ENCODE data around the gene GIMAP5. TPM values are rescaled to one million over a fixed set of nuclear protein-coding genes. Genes with fewer than 3 reads are reported as not detected.

The GIMAP5 gene
- total and polyA plus RNA-seq, 10 of the 15 experiments (the other 5 are each of a cell fraction or from before 2014, with no cell fraction given) = 3.7 to 9.1 (median 6.7) TPM

DNA sequence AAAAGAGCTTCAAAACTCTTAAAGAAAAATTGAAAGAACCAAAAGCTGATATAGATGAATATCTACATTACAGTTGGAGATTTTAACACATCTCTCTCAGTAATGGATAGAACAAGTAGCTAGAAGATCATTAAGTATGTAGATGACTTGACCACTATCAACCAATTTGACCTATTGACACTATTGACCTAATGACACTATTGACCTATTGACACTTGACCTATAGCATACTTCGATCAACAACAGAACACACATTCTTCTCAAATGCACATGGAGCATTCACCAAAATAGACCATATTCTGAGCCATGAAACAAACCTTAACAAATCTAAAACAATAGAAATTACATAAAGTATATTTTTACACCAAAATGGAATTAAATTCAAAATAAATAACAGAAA is 22.3 kb downstream of the GIMAP5 start:
- no peaks in the 10 kb centered on the region for H4K20me1 ChIP-seq (ENCODE audit: control insufficient read depth, insufficient read depth)
- no peak overlapping the region for H3K9ac ChIP-seq (ENCODE audit: control insufficient read depth, insufficient read depth, low read length)
- 41% methylated on average over 1 of the region's 1 CpG for WGBS (ENCODE audit: insufficient coverage, insufficient replicate concordance, low lambda C conversion rate, missing lambda C conversion rate)
- RAD21 ChIA-PET (ENCODE audit: unreplicated experiment) = interaction anchor here (0.8 to 1.8 kb wide), 3 partner anchors 128 to 311 kb away, joined by 3 to 11 read pairs (median 3); partner anchors contain the start of gene GIMAP6
- CTCF ChIA-PET = interaction anchor here (0.6 to 2.3 kb wide), 11 partner anchors 13 to 472 kb away, joined by 3 to 19 read pairs (median 3); partner anchors contain the start of genes GIMAP6, GIMAP8 and NOS3
- FAIRE-seq (no peak), ATAC-seq (no peak), DNase-seq (ENCODE audit: low read depth, low spot score) (no peak)
- H3K27ac ChIP-seq (ENCODE audit: control insufficient read depth, insufficient read depth) = no peak overlapping the region
- no peaks in the 10 kb centered on the region for H3K36me3 ChIP-seq (ENCODE audit: control insufficient read depth in 2 of 2, insufficient read depth in 2 of 2, low read length in 1 of 2)
- BruUV-seq (replicated peaks) = no TSS peak
- no peaks in the 10 kb centered on the region for H3K27me3 ChIP-seq (replicated peaks in 1 of 2; ENCODE audit: control insufficient read depth in 2 of 2, insufficient read depth in 2 of 2, low read length in 1 of 2)
- no peak overlapping the region for H3K4me3 ChIP-seq
- in situ Hi-C loops (cut with MboI) (no loop called here), intact Hi-C loops (cut with micrococcal nuclease; ENCODE audit: unreplicated experiment) (no loop called here)
- POLR2A ChIA-PET = interaction anchor here (1.2 kb wide), 1 partner anchor 309 kb away, joined by 4 read pairs; the partner anchor contains the start of gene GIMAP8
- SMC1A ChIA-PET (ENCODE audit: uncharacterized antibody, unreplicated experiment) = interaction anchor here (0.8 to 1.4 kb wide), 5 partner anchors 309 to 474 kb away, joined by 3 to 10 read pairs (median 3); partner anchors contain the start of gene GIMAP8
- peaks cover 16% of the 10 kb centered on the region for H3K4me1 ChIP-seq (ENCODE audit: control insufficient read depth, insufficient read depth, low read length)
- H2AFZ ChIP-seq (ENCODE audit: control insufficient read depth, low read depth, low read length) = no peak overlapping the region
- no peaks in the 10 kb centered on the region for H3K9me3 ChIP-seq (replicated peaks; ENCODE audit: control insufficient read depth, insufficient read depth, low read length)
- H3K79me2 ChIP-seq (ENCODE audit: control insufficient read depth, insufficient read depth, low read length) = no peaks in the 10 kb centered on the region
- TF ChIP-seq TARDBP (IDR thresholded peaks at IDR 0.05; ENCODE audit: borderline replicate concordance) = no peak
- TF ChIP-seq, protein P1, sequence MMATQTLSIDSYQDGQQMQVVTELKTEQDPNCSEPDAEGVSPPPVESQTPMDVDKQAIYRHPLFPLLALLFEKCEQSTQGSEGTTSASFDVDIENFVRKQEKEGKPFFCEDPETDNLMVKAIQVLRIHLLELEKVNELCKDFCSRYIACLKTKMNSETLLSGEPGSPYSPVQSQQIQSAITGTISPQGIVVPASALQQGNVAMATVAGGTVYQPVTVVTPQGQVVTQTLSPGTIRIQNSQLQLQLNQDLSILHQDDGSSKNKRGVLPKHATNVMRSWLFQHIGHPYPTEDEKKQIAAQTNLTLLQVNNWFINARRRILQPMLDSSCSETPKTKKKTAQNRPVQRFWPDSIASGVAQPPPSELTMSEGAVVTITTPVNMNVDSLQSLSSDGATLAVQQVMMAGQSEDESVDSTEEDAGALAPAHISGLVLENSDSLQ (IDR thresholded peaks at IDR 0.05) = no peak
- TF ChIP-seq, protein P2, sequence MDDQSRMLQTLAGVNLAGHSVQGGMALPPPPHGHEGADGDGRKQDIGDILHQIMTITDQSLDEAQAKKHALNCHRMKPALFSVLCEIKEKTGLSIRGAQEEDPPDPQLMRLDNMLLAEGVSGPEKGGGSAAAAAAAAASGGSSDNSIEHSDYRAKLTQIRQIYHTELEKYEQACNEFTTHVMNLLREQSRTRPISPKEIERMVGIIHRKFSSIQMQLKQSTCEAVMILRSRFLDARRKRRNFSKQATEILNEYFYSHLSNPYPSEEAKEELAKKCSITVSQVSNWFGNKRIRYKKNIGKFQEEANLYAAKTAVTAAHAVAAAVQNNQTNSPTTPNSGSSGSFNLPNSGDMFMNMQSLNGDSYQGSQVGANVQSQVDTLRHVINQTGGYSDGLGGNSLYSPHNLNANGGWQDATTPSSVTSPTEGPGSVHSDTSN (IDR thresholded peaks at IDR 0.05; ENCODE audit: insufficient replicate concordance, low read depth, low read length) = no peak
- TF ChIP-seq NFIC (IDR thresholded peaks at IDR 0.05; ENCODE audit: low read depth, low read length) = no peak
- TF ChIP-seq, protein P3, sequence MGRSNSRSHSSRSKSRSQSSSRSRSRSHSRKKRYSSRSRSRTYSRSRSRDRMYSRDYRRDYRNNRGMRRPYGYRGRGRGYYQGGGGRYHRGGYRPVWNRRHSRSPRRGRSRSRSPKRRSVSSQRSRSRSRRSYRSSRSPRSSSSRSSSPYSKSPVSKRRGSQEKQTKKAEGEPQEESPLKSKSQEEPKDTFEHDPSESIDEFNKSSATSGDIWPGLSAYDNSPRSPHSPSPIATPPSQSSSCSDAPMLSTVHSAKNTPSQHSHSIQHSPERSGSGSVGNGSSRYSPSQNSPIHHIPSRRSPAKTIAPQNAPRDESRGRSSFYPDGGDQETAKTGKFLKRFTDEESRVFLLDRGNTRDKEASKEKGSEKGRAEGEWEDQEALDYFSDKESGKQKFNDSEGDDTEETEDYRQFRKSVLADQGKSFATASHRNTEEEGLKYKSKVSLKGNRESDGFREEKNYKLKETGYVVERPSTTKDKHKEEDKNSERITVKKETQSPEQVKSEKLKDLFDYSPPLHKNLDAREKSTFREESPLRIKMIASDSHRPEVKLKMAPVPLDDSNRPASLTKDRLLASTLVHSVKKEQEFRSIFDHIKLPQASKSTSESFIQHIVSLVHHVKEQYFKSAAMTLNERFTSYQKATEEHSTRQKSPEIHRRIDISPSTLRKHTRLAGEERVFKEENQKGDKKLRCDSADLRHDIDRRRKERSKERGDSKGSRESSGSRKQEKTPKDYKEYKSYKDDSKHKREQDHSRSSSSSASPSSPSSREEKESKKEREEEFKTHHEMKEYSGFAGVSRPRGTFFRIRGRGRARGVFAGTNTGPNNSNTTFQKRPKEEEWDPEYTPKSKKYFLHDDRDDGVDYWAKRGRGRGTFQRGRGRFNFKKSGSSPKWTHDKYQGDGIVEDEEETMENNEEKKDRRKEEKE (IDR thresholded peaks at IDR 0.05) = no peak
- H3K4me2 ChIP-seq (ENCODE audit: control insufficient read depth, insufficient read depth) = no peak overlapping the region
